Rectal smooth muscle tissue (tissue), 1 donor: ENCODE measurements around the gene LAMA3.
"Not testable (repeated sequence)": the region's sequence is repeated elsewhere in the genome, so short reads cannot be mapped to it uniquely, and the experiment has no call there.

ENCODE experiments used
- H3K27ac ChIP-seq: one replicate; pipeline ENCODE4 v1.7.0; 2013; ENCODE audit warnings: low read depth, low read length, inconsistent platforms
- H3K27me3 ChIP-seq: one replicate; pipeline ENCODE4 v1.7.0; 2013; ENCODE audit warnings: low read length; ENCODE audit not compliant: control insufficient read depth, insufficient read depth
- H3K36me3 ChIP-seq: one replicate; pipeline ENCODE4 v1.7.0; 2013; ENCODE audit warnings: low read length; ENCODE audit not compliant: control insufficient read depth, insufficient read depth
- H3K4me1 ChIP-seq: one replicate; pipeline ENCODE4 v1.7.0; 2013; ENCODE audit warnings: low read length; ENCODE audit not compliant: control insufficient read depth, insufficient read depth
- H3K4me3 ChIP-seq: one replicate; pipeline ENCODE4 v1.7.0; 2013; ENCODE audit warnings: low read length
- H3K9ac ChIP-seq: one replicate; pipeline ENCODE4 v1.7.0; 2013; ENCODE audit warnings: low read length

Gene LAMA3

GRCh38 chr18:23731861-23732260 lies 42.6 kb downstream of the LAMA3 start:
- H3K36me3 ChIP-seq: no peaks in the 10 kb centered on the region
- H3K9ac ChIP-seq: no peak overlapping the region
- no peaks in the 10 kb centered on the region for H3K27me3 ChIP-seq
- no peak overlapping the region for H3K27ac ChIP-seq
- no peaks in the 10 kb centered on the region for H3K4me1 ChIP-seq
- no peak overlapping the region for H3K4me3 ChIP-seq

- H3K4me3 ChIP-seq: no peak overlapping the region
- no peaks in the 10 kb centered on the region for H3K4me1 ChIP-seq
- H3K36me3 ChIP-seq: no peaks in the 10 kb centered on the region
- H3K27ac ChIP-seq: no peak overlapping the region
- H3K9ac ChIP-seq: no peak overlapping the region
- no peaks in the 10 kb centered on the region for H3K27me3 ChIP-seq
Observed at GRCh38 chr18:23732439-23732838, 43.2 kb downstream of the LAMA3 start.

DNA sequence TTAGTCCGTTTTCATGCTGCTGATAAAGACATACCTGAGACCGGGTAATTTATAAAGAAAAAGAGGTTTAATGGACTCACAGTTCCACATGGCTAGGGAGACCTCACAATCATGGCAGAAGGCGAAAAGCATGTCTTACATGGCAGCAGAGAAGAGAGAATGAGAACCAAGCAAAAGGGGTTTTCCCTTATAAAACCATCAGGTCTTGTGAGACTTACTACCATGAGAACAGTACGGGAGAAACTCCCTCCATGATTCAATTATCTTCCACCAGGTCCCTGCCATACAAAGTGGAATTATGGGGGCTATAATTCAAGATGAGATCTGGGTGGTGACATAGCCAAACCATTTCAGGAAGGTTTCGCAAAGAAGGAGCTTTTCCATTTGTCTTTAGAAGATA lies 44.0 kb downstream of the LAMA3 start:
- not testable (repeated sequence) for H3K27ac ChIP-seq, H3K4me3 ChIP-seq, H3K9ac ChIP-seq, H3K27me3 ChIP-seq, H3K36me3 ChIP-seq, H3K4me1 ChIP-seq

DNA sequence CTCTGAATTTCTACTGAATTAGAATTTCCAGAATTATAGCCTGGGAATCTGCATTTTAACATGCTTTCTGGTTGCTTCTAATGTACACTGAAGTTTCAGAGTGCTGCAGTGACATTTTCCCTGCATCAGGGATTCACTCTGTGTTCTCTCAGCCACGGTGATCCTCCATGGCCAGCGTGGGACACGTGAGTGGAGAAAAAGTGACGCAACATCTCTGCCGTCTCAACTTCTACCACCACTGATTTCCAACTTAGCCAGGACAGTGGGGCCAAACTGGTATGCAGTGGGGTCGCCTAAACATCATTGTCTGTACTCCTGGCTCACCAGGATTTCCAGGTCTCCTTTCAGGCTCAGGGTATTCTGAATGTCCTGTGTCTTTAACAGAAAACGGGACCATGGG lies 44.6 kb downstream of the LAMA3 start:
- Histone ChIP-seq H3K4me1 (no peaks in the 10 kb centered on the region), H3K27me3 (no peaks in the 10 kb centered on the region), H3K27ac (no peak overlapping the region)

GRCh38 chr18:23735021-23735464 lies 45.8 kb downstream of the LAMA3 start:
- Histone ChIP-seq H3K9ac (no peak overlapping the region), H3K4me3 (no peak overlapping the region), H3K27me3 (no peaks in the 10 kb centered on the region), H3K36me3 (no peaks in the 10 kb centered on the region), H3K27ac (no peak overlapping the region), H3K4me1 (no peaks in the 10 kb centered on the region)

More for the DNA sequence above, 44.6 kb downstream of the LAMA3 start:
- Histone ChIP-seq H3K4me3 (no peak overlapping the region), H3K36me3 (no peaks in the 10 kb centered on the region), H3K9ac (no peak overlapping the region)

DNA sequence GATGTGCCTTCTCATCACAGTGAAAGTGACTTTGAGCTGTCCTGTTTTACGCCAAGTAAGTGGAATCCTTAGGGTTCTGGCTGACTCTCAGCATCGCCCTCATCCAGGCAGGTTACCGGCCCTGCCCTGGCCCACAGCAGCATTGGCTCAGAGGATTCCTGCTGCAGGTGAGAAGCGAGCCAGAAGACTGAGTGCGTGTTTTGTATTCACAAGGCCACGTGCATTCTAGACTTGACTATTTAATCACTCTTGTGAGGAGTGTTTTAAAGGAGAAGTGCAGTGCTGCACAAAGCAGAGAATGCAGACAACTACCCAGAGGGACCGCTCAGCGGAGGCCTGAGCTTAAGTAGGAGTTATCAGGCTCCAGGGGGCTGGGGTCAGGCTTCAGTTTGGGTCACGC lies 48.3 kb downstream of the LAMA3 start:
- Histone ChIP-seq H3K4me1 (no peaks in the 10 kb centered on the region), H3K27ac (no peak overlapping the region), H3K27me3 (no peaks in the 10 kb centered on the region), H3K4me3 (no peak overlapping the region), H3K36me3 (no peaks in the 10 kb centered on the region), H3K9ac (no peak overlapping the region)

- no peaks in the 10 kb centered on the region for H3K4me1 ChIP-seq
- no peak overlapping the region for H3K27ac ChIP-seq
- H3K36me3 ChIP-seq: no peaks in the 10 kb centered on the region
- no peaks in the 10 kb centered on the region for H3K27me3 ChIP-seq
- H3K9ac ChIP-seq: no peak overlapping the region
- no peak overlapping the region for H3K4me3 ChIP-seq
Observed at GRCh38 chr18:23738151-23738550, 48.9 kb downstream of the LAMA3 start.

GRCh38 chr18:23738575-23738974 lies 49.3 kb downstream of the LAMA3 start:
- Histone ChIP-seq H3K9ac (no peak overlapping the region), H3K36me3 (no peaks in the 10 kb centered on the region), H3K27me3 (no peaks in the 10 kb centered on the region), H3K4me3 (no peak overlapping the region), H3K4me1 (no peaks in the 10 kb centered on the region), H3K27ac (no peak overlapping the region)

- no peaks in the 10 kb centered on the region for H3K36me3 ChIP-seq
- H3K4me1 ChIP-seq: no peaks in the 10 kb centered on the region
- no peak overlapping the region for H3K27ac ChIP-seq
- no peaks in the 10 kb centered on the region for H3K27me3 ChIP-seq
- H3K9ac ChIP-seq: no peak overlapping the region
- H3K4me3 ChIP-seq: no peak overlapping the region
Observed at GRCh38 chr18:23740105-23740830, 51.0 kb downstream of the LAMA3 start.

DNA sequence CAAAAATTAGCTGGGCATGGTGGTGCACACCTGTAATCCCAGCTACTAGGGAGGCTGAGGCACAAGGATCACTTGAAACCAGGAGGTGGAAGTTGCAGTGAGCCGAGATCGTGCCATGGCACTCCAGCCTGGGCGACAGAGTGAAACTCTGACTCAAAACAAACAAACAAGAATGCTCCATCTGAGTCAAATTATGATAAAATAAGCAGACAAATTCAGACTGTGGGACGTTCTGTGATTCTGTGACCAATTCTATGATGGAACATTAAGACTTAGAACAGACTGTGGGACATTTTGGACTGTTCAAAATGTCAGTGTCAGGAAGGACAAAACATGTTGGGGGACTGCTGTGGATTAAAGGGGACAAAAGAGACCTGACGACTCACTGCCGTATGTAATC lies 52.7 kb downstream of the LAMA3 start:
- not testable (repeated sequence) for H3K27ac ChIP-seq, H3K27me3 ChIP-seq, H3K9ac ChIP-seq, H3K36me3 ChIP-seq, H3K4me1 ChIP-seq, H3K4me3 ChIP-seq

DNA sequence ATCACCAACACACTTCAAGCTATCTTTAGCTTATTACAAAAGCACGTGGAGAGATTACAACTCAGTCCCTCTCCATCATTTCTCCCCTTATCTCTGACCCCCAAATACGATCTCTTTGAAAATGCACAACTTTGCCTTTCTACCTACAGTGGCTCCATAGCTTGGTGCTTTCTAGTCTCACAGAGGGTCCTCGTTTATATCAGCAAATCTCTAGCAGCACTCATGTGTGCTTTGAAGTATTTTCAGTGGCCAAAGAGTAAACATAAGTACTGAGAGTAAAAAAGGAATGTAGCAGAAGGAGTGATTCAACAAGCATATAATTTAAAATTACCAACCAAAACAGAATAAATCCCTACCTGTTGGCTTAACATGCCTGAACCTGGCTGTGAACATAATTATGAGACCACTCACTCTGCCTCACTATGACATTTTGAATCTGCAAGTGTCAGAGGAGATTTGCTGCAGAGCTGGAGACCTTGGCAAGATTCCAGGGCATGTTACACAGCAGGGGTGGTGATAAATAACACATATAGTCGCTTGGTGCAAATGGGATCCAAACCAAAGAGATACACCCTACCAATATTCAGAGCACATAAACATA lies 54.6 kb downstream of the LAMA3 start:
- Histone ChIP-seq H3K9ac (no peak overlapping the region), H3K4me1 (no peaks in the 10 kb centered on the region), H3K27me3 (no peaks in the 10 kb centered on the region), H3K36me3 (no peaks in the 10 kb centered on the region), H3K4me3 (no peak overlapping the region), H3K27ac (no peak overlapping the region)

- Histone ChIP-seq H3K9ac (no peak overlapping the region), H3K4me1 (no peaks in the 10 kb centered on the region), H3K36me3 (no peaks in the 10 kb centered on the region), H3K27ac (no peak overlapping the region), H3K27me3 (no peaks in the 10 kb centered on the region), H3K4me3 (no peak overlapping the region)
Observed at GRCh38 chr18:23745366-23745765, 56.1 kb downstream of the LAMA3 start.

DNA sequence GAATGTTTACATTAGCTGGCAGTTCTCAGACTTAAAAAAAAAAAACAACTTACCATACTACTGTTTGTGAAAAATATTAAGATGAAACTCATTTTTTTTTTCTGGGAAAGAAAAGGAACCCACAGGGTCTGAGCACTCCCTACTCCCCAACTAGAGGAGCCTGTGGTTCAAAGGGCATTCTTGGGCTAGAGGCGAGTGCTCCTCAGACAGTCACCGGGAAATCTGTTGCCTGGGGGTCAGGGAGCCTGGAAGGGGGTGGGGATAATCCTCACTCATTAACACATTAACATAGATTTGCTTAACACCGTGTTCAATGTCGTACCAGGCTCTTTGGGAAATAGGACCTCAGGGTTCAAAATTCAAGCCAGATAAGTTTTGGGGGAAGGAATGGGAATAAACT lies 57.6 kb downstream of the LAMA3 start:
- Histone ChIP-seq H3K27ac (no peak overlapping the region), H3K36me3 (no peaks in the 10 kb centered on the region), H3K27me3 (no peaks in the 10 kb centered on the region), H3K9ac (no peak overlapping the region), H3K4me3 (no peak overlapping the region), H3K4me1 (peaks cover 2% of the 10 kb centered on the region)
